Measurements from ENCODE around the gene WDCP.
"Not testable (repeated sequence)": the region's sequence is repeated elsewhere in the genome, so short reads cannot be mapped to it uniquely, and the experiment has no call there.

WDCP gene

GRCh38 chr2:24075259-24075658, 28.1 kb upstream of the WDCP start:
- H3K27ac ChIP-seq = peak overlapping the region in 9 of 21 experiments; percentile 86 to 97 (median 91)
- peak overlapping the region; percentile 66 to 83 (median 77) for H3K4me3 ChIP-seq

- no peak overlapping the region for H3K27ac ChIP-seq
Observed at GRCh38 chr2:24073816-24074215, 26.6 kb upstream of the WDCP start.

GRCh38 chr2:24072259-24072658, 25.1 kb upstream of the WDCP start:
- Histone ChIP-seq H3K27ac (no peak overlapping the region), H3K4me3 (no peak overlapping the region)

More at GRCh38 chr2:24073816-24074215, 26.6 kb upstream of the WDCP start:
- H3K4me3 ChIP-seq = no peak overlapping the region

- no peak overlapping the region for H3K27ac ChIP-seq
Observed at GRCh38 chr2:24065341-24065740, 18.1 kb upstream of the WDCP start.

GRCh38 chr2:24058564-24059271, 11.5 kb upstream of the WDCP start:
- Histone ChIP-seq H3K27ac (no peak overlapping the region), H3K4me3 (no peak overlapping the region)

More at GRCh38 chr2:24065341-24065740, 18.1 kb upstream of the WDCP start:
- H3K4me3 ChIP-seq = no peak overlapping the region

- no peak overlapping the region for H3K27ac ChIP-seq
- no peak overlapping the region for H3K4me3 ChIP-seq
Observed at GRCh38 chr2:24055750-24056149, 8.6 kb upstream of the WDCP start.

GRCh38 chr2:24054366-24055010, 7.3 kb upstream of the WDCP start:
- Histone ChIP-seq H3K27ac (no peak overlapping the region), H3K4me3 (no peak overlapping the region)

- Histone ChIP-seq H3K4me3 (no peak overlapping the region), H3K27ac (no peak overlapping the region)
Observed at GRCh38 chr2:24052951-24053350, 5.8 kb upstream of the WDCP start.

GRCh38 chr2:24051833-24052232, 4.6 kb upstream of the WDCP start:
- H3K4me3 ChIP-seq = no peak overlapping the region
- H3K27ac ChIP-seq = no peak overlapping the region

GRCh38 chr2:24050041-24050979, 3.1 kb upstream of the WDCP start:
- peak overlapping the region in 14 of 21 experiments; percentile 8 to 71 (median 46) for H3K27ac ChIP-seq
- H3K4me3 ChIP-seq = peak overlapping the region; percentile 52 to 86 (median 77)

- Histone ChIP-seq H3K27ac (peak within 1 kb of the TSS in 14 of 21 experiments; percentile 8 to 71 (median 46)), H3K4me3 (peak within 1 kb of the TSS; percentile 52 to 86 (median 77))
Observed at GRCh38 chr2:24049485-24050021, 2.4 kb upstream of the WDCP start, which contains the start of gene FKBP1B. Gene FKBP1B, plus strand, starts transcription at chr2:24049741. Its CDS starts 109 bp downstream, at chr2:24049850.

GRCh38 chr2:24048769-24049484, 1.7 kb upstream of the WDCP start:
- peak overlapping the region in 2 of 21 experiments; percentile 42 to 47 for H3K27ac ChIP-seq

GRCh38 chr2:24047703-24048033, 477 bp upstream of the WDCP start:
- Histone ChIP-seq H3K27ac (no peak overlapping the region), H3K4me3 (peak overlapping the region in 3 of 7 experiments; percentile 56 to 70 (median 65))

More at GRCh38 chr2:24048769-24049484, 1.7 kb upstream of the WDCP start:
- peak overlapping the region; percentile 52 to 86 (median 77) for H3K4me3 ChIP-seq

- Histone ChIP-seq H3K27ac (peak overlapping the region in 9 of 21 experiments; percentile 14 to 82 (median 73)), H3K4me3 (peak overlapping the region; percentile 54 to 87 (median 65))
Observed at GRCh38 chr2:24046599-24046929, 627 bp downstream of the WDCP start.

GRCh38 chr2:24045511-24046508, 1.4 kb downstream of the WDCP start:
- H3K4me3 ChIP-seq = peak overlapping the region in 2 of 7 experiments; percentile 65 to 70

GRCh38 chr2:24043133-24043532, 4.1 kb downstream of the WDCP start:
- not testable (repeated sequence) for H3K4me3 ChIP-seq, H3K27ac ChIP-seq

More at GRCh38 chr2:24045511-24046508, 1.4 kb downstream of the WDCP start:
- no peak overlapping the region for H3K27ac ChIP-seq

GRCh38 chr2:24040511-24040910, 6.7 kb downstream of the WDCP start:
- H3K4me3 ChIP-seq = no peak overlapping the region
- no peak overlapping the region for H3K27ac ChIP-seq
